HG03575 (cell line): ENCODE measurements around the gene TTC1.
"Not testable (repeated sequence)": the region's sequence is repeated elsewhere in the genome, so short reads cannot be mapped to it uniquely, and the experiment has no call there.

Source experiments
- ATAC-seq: cut with Tn5 transposase; IDR thresholded peaks from one replicate; pipeline ENCODE4 v1.9.1; 2021; ENCODE audit not compliant: unreplicated experiment, insufficient number of reproducible peaks, low FRiP score; ENCODE audit errors: extremely low read depth

The TTC1 gene

DNA sequence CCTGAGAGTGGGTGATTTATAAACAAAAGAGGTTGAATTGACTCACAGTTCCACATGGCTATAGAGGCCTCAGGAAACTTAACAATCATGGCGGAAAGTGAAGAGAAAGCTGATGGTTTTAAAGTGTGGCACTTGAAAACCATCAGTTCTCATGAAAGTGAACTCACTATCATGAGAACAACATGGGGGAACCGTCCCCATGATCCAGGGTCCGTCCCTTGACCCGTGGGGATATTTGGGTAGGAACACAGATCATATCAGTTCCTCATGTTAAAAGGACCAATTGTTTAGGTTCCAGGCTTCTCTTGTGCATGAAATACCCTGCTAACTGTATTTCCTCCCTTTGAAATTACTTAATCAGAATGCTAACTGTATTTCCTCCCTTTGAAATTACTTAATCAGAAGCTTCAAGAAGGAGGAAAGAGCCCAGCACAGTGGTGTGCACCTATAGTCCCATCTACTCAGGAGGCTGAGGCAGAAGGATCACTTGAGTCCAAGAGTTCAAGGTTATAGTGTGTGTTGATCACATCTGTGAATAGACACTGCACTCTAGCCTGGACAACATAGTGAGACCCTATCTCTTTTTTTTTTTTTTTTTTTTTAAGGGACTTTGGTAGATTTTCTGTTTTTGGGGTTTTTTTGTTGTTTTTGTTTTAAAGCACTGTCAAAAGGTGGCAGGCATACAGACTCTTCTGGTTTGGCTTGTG lies 24.8 kb downstream of the TTC1 start:
- no peak for ATAC-seq

DNA sequence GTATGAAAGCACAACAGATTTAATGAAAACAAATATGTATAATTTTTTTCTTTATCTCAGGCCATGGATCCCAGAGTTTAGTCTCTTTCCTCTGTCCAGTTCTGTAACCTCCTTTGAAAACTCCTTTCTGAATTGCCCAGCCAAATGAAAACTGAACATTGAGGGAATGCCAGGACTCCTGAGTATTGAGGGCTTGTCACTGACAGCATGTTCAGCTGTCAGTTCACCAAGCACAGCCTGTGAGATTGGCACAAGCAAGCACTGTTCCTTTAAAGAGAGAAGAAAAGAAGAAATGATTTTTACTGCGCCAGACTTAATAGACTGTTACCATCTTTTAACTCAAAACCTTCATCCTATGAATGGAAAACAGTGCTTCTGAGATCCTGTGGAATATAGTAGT lies 27.3 kb downstream of the TTC1 start:
- no peak for ATAC-seq

DNA sequence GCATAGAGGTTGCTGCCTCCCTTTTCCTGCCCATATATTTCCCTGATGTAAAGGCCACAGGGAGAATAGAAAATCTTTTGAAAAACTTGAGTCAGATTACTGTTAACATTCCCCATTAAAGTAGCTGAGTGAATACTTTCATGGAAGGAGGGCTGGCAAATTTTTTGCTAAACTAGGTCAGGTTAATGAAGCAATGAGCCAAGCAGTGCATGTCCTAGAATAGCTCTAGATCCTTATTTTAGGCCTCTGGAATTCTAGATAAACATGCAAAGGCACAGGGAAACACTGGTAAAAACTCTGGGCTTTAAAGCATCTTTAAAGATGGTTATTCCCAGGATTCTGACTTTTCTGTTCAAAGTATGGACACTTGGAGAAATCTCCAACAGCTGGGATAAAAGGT lies 27.9 kb downstream of the TTC1 start:
- ATAC-seq = no peak

DNA sequence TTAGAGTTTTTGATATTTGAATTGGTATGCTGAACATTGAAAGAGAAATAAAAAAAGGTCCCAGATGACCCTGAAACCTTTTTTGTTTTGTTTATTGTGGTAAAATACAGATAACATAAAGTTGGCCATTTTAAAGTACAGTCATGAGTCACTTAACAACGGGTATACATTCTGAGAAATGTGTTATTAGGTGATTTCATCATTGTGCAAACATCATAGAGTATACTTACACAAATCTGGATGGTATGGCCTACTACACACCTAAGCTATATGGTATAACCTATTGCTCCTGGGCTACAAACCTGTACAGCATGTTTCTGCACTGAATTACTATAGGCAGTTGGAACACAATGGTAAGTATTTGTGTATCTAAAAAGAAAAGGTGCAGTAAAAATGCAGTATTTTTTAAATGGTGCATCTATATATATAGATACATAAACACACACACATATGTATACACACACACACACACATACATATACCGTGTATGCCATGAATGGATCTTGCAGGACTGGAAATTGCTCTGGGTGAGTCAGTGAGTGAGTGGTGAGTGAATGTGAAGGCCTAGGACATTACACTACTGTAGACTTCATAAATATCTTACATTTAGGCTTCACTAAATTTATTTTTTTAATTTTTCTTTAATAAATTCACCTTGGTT lies 31.0 kb downstream of the TTC1 start:
- ATAC-seq = no peak

DNA sequence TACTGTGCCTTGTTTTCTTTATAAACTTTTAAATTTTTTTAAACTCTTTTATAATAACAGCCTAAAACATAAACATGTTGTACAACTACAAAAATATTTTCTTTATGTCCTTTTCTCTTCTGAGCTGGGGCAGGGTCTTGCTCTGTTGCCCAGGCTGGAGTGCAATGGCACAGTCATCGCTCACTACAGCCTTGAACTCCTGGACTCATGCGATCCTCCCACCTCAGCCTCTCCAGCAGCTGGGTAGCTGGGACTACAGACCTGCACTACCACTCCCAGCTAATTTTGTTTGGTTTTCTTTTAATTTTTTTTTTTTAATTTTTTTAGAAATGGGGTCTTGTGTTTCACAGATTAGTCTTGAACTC lies 31.5 kb downstream of the TTC1 start:
- ATAC-seq = no peak

DNA sequence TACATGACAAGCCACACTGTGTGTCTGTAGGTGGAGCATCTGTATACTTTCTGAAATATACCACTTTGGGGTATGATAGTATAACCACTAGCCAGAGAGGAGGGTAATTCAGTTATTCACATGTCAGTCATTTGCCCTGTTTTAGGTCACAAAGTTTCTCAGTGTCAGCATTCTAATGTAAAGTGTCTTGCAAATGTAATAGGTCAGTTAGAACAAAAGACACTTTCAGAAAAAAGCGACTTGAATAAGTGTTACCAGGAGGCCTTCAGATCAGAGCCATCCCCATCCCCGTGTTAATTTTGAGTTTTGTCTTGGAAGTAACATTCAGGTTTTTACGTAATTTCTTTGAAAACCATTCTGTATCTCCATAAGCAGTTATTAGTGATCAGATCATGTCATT lies 33.7 kb downstream of the TTC1 start:
- ATAC-seq = no peak

DNA sequence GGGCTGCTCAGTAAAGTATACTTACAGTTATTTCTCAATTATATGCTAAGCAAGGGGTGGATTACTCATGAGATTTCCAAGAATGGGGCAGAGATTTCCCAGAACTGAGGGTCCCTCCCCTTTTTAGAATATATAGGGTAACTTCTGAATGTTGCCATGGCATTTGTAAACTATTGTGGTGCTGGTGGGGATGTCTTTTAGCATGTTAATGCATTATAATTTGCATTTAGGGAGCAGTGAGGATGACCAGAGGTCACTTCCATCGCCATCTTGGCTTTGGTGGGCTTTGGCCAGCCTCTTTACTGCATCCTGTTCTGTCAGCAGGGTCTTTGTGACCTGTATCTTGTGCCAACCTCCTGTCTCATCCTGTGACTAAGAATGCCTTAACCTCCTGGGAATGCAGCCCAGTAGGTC lies 35.5 kb downstream of the TTC1 start:
- ATAC-seq = no peak

DNA sequence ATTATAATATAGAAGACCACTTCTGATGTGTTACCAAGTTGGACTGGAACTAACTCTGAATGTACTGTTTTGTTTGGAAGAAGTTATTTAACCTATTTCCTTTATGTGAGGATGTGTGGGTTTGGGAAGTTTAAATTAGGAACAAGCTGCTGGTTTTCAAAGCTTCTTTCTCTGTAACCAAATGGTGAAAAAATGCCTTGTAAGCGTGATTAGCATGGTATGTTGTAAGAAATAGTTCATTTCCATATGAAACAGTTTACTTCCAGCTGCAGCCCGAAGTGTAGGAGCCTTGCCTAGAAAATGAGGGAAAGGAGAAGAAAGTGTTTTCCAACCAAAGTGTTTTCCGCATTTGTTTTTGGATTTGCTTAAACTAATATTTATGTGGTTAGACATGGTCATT lies 36.0 kb downstream of the TTC1 start:
- ATAC-seq = no peak

DNA sequence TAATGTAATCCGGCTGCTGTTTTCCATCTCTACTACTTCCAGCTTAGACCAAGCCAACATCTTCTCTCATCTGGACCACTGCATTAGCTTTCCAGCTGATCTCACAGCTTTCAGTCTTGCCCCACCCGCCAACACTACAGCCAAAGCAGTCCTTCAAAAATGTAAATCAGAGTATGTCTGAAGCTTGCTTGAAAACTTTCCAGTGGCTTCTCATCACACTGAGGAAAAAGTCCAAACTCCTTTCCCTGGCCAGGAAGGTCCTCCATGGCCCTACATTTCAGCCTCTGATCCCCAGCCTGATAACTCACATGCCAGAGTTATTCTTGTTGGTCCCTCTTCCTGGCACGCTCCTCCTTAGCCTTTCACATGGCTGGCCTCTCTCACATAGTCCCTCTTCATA lies 38.5 kb downstream of the TTC1 start:
- ATAC-seq = no peak

DNA sequence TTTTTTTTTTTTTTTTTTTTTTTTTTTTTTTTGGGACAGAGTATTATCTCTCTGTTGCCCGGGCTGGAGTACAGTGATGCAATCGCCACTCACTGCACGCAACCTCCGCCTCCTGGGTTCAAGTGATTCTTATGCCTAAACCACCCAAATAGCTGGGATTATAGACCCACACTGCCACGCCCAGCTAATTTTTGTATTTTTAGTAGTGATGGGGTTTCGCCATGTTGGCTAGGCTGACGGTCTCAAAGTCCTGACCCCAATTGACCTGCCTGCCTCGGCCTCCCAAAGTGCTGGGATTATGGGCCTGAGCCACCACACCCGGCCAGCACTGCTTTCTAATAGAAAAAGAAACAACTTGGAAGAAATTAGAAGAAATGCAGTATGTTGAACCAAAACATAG lies 39.2 kb downstream of the TTC1 start:
- ATAC-seq = no peak

DNA sequence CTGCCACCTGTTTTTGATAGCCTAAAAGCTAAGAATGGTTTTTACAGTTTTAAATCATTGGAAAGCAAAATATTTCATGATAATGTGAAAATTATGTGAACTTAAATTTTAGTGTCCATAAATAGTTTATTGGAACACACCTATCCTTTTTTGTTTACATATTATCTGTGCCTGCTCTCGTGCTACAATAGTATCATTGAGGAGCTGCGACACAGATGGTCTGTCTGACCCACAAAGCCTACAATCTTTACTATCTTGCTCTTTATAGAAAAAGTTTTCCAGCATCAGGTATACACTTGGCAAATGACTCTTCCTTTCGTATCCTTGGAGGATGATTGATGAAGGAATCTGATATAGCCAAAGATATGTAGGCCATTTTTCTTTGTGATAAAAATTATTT lies 40.2 kb downstream of the TTC1 start:
- no peak for ATAC-seq

DNA sequence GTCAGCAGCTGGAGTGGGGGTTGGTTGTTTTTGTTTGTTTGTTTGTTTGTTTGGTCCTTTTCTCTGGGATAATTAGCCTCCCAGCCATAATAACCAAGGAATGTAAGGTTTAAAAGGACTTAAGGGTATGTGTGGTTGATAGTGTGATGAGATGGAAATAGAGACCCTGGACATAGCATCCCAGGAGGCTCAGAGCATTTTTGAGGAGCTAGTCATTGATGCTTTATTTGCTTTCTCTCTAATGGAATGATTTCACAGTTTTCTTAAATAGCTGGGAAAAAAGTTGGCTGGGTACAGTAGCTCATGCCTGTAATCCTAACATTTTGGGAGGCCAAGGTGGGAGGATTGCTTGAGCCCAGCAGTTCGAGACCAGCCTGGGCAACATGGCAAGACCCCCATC lies 45.1 kb downstream of the TTC1 start:
- ATAC-seq = no peak

DNA sequence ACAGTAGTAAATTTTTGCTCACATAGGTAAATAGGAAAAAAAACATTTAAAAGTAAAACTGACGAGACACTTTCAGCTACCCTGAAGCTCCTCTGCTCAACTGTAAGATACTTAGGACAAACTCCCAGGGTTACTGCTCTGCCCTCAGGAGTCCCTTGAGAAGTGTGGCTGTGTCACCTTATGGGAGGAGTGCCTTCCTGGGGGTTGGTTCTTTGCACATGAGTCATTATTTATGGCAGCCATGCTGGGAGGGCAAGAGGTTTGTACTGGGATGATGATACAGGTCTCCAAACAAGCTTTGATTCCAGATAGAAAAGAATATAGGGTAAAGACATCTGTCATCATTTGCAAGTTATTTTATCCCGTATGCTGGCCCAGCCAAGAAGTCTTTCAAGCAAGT lies 45.9 kb downstream of the TTC1 start:
- no peak for ATAC-seq

DNA sequence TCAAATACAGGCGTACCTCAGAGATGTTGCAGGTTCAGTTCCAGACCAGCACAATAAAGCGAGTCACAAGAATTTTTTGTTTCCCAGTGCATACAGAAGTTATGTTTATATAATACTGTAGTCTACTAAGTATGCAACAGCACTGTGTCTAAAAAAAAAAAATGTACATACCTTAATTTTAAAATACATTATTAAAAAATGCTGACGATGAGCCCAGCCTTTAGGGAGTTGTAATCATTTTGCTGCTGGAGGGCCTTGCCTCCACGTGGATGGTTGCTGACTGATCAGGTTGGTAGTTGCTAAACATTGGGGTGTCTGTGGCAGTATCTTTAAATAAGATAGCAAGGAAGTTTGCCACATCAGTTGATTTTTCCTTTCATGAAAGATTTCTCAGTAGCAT lies 48.3 kb downstream of the TTC1 start:
- ATAC-seq = no peak

DNA sequence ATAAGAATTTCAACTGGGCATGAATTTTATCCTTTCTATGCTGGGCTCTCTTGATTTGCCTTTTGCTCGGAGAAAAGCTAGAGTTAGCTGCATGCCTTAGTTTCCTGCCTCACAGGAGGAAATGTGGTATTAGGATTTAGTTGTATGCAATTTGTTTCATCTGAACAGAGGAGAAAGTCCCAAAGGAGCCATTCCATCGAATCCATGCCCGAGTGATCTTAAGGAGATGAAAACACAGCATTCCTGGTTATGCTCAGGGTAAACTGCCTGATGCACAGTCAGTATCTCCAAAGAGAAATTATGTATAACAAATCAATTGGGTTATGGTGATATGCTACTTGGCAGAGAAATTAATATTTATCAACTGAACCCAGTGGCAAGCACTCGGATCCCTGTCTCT lies 51.1 kb downstream of the TTC1 start:
- no peak for ATAC-seq

DNA sequence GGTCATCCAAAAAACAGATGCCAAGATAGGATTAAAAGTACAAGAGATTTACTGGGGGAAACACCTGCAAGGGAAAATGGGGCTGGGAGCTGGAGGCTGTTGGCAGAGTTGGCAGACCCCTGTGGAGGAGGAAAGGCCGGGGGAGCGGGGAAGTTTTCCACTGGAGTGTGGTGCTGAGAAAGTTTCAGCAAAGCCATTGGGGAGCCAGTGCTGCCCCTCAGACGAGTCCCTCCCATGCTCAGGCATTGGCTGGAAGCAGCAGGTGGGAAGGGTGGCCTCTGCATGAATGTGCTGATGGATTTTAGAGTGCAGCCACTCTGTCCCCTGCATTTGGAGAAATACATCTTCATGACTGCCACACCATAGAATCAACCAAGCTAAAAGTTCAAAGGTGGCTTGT lies 52.8 kb downstream of the TTC1 start:
- no peak for ATAC-seq

DNA sequence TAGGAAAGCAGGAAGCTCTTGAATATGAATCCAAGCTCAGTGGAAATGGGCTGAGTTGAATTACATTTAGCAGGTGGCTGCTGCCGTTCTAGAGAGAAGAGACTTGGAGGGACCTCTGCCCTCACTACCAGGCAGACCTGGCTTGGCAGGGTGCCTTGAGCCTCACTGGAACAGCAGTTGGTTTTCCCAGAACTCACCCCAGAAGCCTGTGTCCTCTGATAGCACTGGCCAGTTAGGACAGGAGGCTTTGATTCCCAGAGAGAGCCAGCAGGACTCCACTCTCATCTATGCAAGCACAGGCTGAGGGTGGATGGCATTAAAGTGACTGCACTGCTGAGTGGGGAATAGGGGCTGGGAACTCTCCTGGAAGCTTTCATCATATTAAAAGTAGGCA lies 55.5 kb downstream of the TTC1 start:
- ATAC-seq = no peak

DNA sequence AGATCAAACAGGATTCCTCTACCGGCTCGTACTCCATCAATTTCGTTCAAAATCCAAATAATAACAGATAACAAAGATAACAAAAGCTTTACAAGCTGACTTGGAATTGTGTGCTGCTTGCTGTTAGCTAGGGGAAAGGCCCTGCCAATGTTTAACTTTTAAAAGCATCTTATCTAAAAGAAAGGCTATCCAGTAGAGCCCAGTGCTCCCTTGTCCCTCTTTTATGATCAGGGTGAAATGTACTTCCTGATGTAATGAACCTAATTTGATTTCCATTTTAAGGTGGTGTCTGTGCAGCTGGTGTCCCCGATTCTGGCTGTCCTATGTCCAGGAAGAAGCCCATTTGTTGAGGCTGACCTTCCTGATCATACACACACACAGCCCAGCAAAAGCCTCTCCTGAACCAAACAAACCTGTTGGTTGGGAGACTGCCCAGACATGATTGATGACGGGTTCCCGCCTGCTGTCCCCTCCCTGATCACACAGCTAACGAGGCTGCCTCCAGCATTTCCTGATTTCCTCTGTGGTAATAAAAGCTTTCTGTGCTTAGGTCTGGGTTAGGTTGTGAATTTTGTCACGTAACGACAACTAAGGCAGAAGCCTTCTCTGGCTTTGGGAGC lies 56.2 kb downstream of the TTC1 start:
- ATAC-seq = no peak

DNA sequence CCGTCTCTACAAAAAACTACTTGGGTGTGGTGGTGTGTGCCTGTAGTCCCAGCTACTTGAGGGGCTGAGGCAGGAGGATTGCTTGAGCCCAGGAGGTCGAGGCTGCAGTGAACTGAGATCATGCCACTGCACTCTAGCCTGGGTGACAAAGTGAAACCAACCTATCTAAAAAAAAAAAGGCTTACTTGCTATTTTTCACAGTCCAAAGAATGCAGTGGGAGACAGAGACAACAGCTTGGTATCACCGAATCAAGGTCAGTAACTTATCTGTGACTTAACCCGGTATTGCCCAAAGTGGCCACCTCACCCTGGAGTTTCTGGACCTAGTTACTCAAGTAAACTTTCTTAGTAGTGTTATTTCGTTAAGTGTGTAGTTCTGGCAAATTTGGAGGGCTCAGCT lies 60.2 kb downstream of the TTC1 start:
- ATAC-seq = not testable (repeated sequence)

DNA sequence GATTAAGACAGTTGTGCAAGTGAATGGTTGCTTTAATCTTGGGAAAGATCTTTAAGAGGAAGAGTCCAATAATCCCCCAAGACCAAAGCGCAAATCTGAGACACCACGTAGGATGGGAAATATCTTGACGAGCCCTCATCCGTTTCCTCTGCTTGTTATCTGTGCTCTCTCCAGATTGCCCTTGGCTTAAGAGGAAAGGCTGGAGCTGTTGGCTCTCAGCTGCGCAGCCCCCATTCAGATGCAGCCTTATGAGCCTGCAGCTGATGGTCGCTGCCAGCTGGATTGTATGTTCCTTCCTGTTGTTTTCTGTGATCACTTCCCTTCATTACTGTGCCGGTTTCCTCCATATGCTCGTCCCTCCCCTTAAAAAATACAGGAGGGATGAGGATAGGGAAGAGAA lies 62.6 kb downstream of the TTC1 start:
- ATAC-seq = no peak

DNA sequence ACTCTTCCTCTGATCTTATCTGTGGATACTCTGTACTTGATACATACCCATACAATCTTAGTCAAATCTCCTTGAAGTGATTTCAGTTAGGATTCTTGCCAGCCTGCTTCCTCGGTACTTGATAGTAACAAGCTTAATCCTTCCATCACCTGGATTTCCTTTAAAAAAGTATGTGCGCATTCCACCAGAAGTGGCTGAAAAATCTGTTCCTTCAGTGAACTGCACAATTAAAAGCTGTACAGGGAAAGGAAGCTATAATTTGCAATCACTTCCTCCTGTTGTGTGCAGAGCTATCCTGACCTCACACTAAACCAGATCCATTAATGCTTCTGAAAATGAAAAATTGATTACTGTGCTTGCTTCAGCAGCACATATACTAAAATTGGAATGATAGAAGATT lies 63.0 kb downstream of the TTC1 start:
- no peak for ATAC-seq
